ENCODE results near the gene ASIP.
"Not testable (repeated sequence)": the region's sequence is repeated elsewhere in the genome, so short reads cannot be mapped to it uniquely, and the experiment has no call there.

The ASIP gene

DNA sequence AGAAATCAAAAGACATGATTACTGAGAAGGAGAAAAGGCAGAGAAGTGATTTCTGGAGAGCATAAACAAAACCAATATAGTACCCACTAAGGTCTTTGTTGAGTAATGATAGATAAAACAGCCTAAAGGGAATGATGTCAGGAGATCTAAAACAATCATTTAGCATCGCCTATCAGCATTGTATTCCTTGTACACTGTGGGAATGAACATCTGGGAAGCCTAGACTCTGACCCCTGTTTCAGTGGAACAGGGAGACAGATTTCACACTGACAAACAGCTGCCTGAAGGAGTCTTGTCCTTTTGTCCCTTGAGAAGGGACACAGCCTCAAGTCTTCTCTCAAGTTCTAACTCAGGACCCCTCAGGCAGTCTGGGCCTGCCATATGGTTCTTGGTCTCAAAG lies 1.7 kb downstream of the ASIP start:
- DNase-seq (ENCODE audit: low read depth), result no peak

DNA sequence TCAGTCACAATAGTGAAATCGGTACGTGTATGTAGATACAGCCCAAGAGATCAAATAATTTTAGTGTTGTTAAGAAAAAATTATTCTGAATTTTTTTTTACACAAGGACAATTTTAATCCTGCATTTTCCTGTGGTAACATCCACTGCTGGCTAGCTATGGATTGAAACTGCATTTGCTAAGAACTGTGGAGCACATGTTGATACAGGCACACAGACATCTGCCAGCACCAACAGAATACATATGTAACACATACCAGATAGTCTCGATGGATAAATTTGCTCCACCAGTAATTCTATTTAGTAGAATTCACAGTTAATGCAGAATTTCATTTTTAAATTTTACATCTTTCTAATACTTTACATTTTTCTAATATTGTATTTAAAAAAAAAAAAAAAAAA lies 2.2 kb downstream of the ASIP start:
- DNase-seq (ENCODE audit: low read depth), result no peak

DNA sequence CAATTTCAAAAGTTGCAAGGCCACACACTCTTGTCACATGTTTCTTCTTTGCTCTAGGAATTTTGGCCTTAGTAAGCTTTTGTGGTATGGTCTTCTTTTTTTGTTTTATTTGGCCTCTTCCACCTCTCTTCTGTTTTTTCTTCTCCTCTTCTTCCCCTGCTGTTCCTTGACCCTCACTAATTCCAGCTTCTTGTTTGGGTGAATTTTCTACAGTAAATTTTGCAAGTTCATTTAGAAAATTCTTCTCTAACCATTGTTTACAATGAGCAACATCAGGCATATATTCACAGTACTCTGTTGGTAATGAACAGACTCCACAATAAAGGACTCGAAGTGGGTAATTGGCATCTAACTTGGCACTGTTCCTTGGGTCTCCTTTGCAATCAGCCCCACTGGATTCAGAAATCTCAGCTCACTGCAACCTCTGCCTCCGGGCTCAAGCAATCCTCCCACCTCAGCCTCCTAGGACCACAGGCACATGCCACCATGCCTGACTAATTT lies 5.0 kb downstream of the ASIP start:
- no peak for DNase-seq (ENCODE audit: low read depth)

DNA sequence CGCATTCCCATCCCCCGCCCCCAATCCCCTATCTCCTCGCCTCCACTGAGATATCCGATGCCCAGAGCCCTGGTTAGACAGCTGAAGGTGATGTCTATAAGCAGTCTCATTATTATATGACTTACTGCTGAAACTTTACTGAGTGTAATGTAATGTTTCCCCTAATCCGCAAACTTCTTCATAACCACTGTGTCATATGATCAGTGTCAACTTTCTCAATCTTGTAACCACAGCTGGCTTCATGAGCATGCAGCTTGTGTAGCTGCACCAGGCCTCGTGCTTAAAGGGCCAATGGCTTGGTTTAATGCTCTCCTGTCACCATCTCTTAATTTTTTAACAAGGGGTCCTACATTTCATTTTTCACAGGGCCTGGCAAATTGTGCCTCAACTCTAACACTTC lies 8.1 kb downstream of the ASIP start:
- peak; percentile 45 for DNase-seq (ENCODE audit: low read depth)

DNA sequence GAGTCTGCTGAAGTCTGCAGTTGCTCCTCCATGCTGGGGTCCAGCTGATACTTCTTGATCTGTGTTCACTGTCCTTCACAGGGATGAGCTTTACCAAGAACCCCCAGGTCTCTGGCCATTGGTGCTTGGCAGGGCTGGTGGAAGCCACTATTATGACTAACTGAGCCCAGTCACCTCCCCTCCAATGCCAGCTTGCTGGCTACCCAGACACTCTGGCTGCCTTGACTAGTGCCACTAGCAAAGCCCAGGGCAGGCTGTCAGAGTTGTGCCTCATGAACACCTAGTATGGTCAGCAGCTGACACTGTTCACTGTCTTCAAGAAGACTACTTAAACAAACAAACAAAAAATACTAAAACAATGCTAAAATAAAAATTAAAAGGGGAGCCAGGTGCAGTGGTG lies 8.8 kb downstream of the ASIP start:
- DNase-seq (ENCODE audit: low read depth), result no peak

DNA sequence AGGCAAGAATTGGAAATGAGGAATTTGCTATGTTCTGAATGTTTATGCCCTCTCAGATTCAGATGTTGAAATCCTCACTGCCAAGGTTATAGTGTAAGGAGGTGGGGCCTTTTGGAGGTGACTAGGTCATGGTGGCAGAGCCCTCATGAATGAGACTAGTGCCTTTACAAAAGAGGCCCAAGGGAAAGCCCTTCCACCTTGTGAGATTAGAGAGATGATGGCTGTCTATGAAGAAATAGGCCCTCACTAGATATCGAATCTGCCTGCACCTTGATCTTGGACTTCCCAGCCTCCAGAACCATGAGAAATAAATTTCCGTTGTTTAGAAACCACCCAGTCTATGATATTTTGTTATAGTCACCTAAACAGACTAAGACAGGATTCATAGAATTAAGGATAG lies 10.4 kb downstream of the ASIP start:
- no peak for DNase-seq (ENCODE audit: low read depth)

DNA sequence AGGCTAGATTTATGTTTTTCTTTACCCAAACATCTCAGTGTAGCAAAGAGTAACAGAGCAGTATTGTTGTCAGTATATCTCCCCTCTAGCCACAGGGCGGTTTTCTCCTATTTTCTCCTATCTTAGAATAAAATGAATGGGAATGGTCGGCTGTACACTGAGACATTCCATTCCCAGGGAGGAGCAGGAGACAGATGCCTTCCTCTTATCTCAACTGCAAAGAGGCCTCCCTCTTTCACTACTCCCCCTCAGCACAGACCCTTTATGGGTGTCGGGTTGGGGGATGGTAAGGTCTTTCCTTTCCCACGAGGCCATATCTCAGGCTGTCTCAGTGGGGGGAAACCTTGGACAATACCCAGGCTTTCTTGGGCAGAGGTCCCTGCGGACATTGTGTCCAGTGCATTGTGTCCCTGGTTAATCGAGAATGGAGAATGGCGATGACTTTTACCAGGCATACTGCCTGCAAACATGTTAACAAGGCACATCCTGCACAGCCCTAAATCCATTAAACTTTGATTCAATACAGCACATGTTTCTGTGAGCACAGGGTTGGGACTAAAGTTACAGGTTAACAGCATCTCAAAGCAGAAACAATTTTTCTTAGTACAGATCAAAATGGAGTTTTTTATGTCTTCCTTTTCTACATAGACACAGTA lies 11.3 kb downstream of the ASIP start:
- DNase-seq (ENCODE audit: low read depth), result not testable (repeated sequence)

DNA sequence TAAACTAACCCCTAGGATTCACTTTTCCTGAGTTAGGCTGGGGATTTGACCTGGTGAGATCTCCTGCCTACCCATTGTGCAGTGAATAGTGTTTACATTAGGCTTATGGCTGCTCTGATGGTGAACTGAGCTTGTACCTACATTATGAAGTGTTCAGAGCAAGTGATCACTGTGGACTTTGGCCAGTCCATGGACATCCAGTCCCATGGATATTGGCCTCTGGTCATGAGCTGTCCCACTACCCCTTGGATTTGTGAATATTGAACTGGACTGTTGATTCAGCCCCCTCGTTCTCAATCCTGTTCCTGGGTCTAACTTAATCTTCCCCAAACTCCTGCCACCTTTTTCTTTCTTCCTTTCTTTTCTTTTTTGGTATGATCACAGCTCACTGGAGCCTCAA lies 13.8 kb downstream of the ASIP start:
- DNase-seq (ENCODE audit: low read depth), result no peak

DNA sequence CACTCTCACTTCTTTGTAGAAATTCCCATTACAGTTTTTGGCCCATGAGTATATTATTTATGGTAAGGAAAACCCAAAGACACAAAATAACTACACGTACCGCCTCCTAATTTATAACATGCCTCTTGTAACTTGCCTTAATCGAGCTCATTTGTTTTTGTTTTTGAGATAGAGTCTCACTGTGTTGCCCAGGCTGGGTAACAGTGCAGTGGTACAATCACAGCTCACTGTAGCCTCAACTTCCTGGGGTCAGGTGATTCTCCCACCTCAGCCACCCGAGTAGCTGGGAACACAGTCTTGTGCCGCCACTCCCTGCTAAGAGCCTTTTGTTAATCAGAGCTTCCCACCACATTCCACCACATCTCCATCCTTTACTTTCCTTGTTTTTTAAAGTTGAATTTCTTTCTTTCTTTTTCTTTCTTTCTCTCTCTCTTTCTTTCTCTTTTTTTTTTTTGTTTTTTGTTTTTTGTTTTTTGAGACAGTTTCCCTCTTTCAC lies 15.5 kb downstream of the ASIP start:
- DNase-seq (ENCODE audit: low read depth), result no peak

DNA sequence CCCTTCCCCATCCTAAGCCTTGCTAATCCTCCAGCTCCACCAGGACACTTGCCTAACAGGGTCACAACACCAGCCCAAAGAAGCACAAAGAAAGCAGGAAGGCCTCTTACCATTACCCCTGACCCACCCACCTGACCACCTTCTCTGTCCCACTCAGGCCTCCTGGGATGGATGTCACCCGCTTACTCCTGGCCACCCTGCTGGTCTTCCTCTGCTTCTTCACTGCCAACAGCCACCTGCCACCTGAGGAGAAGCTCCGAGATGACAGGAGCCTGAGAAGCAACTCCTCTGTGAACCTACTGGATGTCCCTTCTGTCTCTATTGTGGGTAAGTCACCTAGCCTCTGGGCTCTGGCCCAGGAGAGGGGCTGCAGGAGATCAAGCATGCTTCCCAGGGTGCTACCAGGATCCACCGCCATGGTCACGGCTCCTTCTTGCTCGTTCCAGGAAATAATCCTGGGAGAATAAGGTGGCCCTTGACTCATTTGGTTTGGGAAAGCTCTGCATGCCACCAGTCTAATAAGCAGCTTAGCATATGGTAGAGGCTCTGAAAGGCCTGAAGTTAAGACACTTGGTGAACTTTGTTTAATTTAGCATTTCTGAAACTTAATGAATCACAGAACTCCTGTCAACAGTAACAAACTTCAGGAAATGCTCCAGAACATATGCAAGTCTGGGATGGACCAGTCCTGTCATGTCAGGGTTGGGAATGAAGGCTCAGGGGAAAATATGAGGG lies 19.2 kb downstream of the ASIP start:
- DNase-seq (ENCODE audit: low read depth), result no peak

DNA sequence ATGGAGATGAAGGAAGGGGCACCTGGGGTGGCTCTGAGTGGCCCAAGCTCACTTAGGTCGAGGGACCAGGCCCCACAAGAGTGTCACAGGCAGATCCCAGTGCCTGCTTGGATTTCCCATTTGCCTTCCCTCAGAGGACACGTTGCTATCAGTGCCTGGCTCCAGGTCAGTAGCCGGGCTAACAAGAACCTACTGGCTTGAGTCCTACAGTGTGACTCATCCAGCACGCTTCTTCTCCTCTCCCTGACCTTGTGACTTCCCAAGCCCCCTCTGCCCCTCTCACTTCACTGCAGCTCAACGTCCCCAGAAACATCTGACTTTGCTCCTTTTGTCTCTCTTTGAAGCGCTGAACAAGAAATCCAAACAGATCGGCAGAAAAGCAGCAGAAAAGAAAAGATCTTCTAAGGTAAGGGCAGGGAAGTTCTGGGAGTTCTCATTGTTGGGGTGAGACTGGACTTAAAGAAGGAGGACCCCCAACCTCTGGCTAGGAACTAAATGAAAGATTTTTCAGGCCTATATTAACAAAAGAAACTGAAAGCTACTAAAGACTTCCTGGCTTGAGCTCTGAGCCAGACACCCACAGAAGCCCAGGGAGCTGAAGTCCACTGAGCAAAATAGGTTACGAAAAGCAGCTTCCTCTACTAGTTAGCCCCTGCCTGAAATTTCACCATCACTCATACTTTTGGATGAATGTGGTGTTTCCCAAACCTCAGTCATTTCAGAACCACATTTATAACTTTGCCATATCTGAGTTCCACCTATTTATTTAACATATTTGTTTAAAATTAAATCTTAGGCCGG lies 21.5 kb downstream of the ASIP start:
- DNase-seq (ENCODE audit: low read depth), result peak; percentile 10

DNA sequence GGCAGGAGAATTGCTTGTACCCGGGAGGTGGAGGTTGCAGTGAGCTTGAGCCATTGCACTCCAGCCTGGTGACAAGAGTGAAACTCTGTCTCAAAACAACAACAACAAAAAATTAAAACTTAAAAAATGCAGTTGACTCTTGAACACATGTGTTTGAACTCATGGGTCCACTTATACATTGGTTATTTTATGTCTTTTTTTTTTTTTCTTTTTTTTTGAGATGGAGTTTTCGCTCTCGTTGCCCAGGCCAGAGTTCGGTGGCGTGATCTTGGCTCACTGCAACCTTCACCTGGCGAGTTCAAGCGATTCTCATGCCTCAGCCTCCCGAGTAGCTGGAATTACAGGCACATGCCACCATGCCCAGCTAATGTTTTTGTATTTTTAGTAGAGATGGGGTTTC lies 22.2 kb downstream of the ASIP start:
- DNase-seq (ENCODE audit: low read depth), result not testable (repeated sequence)

DNA sequence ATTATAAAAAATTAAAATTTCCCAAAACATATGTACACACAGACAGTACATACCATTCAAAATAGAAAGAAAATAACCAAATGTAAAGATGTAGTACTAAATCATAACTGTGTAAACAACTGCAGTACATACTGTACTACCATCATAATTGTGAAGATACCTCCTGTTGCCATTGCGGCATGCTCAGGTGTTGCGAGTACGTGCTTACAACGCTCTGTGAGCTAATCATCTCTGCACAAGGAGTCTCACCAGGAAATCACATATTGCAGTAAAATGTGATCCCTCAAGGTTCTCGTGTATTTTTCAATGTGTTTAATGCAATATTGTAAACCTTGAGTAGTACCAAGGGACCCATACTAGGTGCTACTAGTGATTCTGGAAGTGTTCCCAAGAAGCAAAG lies 22.9 kb downstream of the ASIP start:
- no peak for DNase-seq (ENCODE audit: low read depth)

DNA sequence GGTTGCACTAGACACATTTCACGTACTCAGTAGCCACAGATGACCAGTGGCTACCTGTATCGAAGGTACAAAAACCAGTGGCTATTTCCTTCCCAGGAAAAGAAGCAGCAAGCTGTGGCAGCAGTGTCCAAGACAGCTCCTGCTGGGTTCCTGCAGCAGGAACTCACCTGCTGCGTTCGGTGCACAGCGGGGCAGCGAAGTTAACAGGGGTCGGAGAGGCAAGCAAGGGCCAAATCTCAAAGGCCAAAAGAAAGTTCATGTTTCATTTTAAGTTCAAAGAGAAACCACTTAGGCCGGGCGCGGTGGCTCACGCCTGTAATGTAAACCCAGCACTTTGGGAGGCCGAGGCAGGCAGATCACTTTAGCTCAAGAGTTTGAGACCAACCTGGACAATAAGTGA lies 26.9 kb downstream of the ASIP start:
- no peak for DNase-seq (ENCODE audit: low read depth)

DNA sequence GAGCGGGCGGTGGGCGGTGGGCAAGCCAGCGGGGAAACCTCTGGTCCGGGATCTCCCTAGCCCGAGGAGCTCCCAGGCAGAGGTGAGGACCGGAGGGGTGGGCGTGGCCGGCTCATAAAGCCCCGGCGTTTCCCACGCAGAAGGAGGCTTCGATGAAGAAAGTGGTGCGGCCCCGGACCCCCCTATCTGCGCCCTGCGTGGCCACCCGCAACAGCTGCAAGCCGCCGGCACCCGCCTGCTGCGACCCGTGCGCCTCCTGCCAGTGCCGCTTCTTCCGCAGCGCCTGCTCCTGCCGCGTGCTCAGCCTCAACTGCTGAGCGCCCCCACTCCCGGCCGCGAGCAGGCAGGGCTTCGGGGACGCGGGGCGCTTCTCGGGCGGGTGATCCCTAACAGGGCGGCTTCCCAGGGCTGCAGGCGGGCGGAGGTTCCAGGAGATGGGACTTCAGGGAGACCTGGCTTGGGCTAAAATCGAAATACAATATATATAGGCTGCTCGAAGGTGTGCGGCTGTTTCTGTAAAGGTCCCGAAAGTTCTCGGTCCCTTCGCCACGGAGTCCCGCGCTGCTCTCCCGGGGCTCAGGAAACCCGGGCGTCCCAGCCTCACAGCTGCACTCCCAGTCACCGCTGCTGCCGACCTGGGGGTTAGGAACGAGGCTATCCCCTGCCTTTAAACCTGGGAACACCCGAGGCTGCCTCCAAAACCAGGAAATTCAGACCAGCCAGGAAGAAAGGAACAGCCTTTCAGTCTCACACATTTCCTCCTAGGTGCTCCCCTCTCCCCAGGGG lies 27.8 kb downstream of the ASIP start:
- DNase-seq (ENCODE audit: low read depth), result no peak

DNA sequence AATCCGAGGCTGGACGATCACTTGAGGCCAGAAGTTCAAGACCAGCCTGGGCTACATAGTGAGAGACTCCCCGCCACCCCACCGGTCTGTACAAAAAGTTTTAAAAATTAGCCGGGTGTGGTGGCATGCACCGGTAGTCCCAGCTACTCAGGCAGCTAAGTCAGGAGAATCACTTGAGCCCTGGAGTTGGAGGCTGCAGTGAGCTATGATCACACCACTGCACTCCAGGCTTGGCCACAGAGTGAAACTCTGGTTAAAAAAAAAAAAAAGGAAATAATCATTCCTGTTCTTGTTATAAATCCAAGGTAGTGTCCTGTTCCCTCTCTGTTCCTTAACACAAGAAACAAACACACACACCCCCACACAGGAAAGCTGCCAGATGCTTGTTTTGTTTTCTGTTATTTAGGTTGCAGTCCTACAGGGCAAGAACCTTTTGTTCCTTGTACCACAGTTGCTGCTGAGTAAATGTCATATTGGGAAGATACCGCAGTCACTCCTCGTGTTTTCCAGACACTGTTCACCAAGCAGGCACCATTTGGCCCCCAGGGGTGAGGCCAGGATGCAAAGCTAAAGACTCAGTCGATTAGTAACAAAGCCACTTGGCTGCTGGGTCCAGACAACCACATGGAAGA lies 28.9 kb downstream of the ASIP start:
- no peak for DNase-seq (ENCODE audit: low read depth)

DNA sequence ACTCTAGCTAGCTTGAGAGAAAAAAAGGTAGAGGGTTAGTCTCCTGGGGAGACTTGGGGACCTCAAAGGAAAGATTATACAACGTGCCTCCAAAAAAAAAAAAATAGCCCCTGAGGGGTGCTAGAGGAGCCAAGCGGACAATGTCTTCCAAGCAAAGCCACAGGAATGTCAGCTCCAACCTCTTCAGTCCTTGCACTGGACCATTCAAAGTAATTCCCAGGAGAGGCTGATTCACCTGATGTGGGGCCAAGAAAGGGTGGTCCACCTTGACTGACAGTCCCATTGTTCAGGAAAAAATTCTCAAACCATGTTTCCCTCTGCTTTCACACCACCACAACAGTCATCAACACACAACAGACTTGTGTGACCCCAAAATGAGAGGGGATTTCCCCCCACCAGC lies 30.7 kb downstream of the ASIP start:
- peak; percentile 15 for DNase-seq (ENCODE audit: low read depth)

DNA sequence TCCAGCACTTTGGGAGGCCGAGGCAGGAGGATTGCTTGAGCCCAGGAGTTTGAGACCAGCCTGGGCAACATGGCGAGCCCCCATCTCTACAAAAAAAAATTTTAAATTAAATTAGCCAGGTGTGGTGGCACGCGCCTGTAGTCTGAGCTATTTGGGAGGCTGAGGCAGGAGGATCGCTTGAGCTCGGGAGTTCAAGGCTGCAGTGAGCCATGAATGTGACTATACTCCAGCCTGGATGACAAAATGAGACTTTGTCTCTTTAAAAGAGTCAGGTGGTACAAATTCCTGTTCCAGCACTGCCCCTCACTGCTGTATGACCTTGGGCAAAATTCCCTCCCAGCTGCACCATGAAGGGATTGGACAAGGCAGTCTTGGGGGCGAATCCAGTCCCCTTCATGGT lies 33.5 kb downstream of the ASIP start:
- DNase-seq (ENCODE audit: low read depth), result no peak

DNA sequence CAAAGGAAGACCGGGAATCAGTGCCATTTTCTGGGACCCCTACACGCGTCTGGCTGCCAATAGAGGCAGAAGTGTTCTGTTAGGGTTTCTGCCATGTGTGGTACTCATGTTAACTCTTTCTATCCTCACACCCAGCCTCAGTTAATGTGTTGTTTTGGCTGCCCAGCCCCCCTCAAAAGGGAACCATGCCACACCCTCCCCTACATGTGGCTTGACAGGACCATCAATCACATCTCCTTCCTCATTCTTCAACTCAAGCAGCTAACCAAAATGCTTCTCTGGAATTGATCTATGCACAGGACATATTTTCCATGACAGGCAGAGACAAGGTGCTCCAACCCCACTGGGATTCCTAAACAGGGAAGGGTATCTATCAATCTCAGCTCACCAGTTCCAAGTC lies 40.0 kb downstream of the ASIP start:
- no peak for DNase-seq (ENCODE audit: low read depth)

DNA sequence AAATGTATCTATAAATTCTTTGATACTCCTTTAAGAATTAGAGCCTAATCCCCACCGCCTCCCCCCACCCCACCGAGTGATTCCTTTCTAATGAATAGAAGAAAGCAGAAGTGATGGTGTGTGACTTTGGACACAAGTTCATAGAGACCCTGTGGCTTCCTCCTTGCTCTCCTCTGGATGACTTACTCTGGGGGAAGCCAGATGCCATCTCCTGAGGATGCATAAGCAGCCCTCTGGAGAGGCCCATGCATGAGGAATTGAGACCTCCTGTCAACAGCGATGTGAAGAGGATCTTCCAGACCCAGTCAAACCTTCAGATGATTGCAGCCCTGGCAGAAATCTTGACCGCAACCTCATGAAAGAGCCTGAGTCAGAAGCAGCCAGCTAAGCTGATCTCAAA lies 40.8 kb downstream of the ASIP start:
- DNase-seq (ENCODE audit: low read depth), result no peak

DNA sequence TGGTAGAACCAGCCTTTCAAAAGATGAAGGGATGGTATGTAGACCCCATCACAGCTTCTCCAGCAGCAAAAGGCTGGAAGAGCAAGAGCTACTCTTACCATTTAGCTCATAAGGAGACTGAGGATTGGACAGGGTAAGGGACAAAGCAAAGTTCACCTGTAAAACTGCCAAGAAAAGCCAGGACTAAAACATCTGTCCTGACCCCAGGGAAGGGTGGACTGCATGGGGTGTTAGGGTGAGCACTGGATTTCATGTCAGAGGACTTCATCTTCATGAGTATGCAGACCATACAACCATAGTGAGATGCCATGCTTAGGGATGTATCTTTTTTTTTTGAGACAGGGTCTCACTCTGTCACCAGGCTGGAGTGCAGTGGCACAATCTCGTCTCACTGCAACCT lies 42.6 kb downstream of the ASIP start:
- no peak for DNase-seq (ENCODE audit: low read depth)

DNA sequence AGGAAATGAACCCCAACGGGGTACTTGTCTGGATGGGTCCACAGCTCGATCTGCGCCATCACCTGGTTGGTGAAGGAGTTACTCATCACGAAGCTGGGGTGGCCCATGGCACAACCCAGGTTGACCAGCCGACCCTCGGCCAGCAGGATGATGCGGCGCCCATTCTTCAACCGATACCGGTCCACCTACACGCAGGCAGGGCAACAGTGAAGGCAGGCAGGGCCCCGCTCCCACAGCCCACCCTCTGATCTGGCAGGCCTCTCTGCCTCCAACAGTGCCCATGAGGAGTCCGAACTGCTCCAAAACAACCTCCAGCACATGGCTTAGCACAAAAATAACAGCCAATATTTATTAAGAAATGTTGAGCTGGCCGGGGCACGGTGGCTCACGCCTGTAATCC lies 44.2 kb downstream of the ASIP start:
- no peak for DNase-seq (ENCODE audit: low read depth)

All from non-pigmented ciliary epithelial cell (primary cell).